Hypothalamus (tissue), 51 donors: ENCODE data around the gene MSRB3.
"Not testable (repeated sequence)": the region's sequence is repeated elsewhere in the genome, so short reads cannot be mapped to it uniquely, and the experiment has no call there.

Source experiments
- DNase-seq, 51 donors: peaks; one replicate each; lab custom pipeline; 2025; lab: John Stamatoyannopoulos, UW

MSRB3 gene

GRCh38 chr12:65449400-65449799 lies 170.9 kb downstream of the MSRB3 start:
- no peak for DNase-seq

- DNase-seq = no peak
Observed at GRCh38 chr12:65450625-65451024, 172.1 kb downstream of the MSRB3 start.

GRCh38 chr12:65454115-65454787 lies 175.8 kb downstream of the MSRB3 start:
- no peak for DNase-seq

- DNase-seq = not testable (repeated sequence)
Observed at GRCh38 chr12:65457341-65457740, 178.9 kb downstream of the MSRB3 start.

GRCh38 chr12:65458718-65459117 lies 180.2 kb downstream of the MSRB3 start:
- no peak for DNase-seq

GRCh38 chr12:65459545-65459944 lies 181.1 kb downstream of the MSRB3 start:
- DNase-seq = no peak

GRCh38 chr12:65460063-65460462 lies 181.6 kb downstream of the MSRB3 start:
- DNase-seq = no peak

GRCh38 chr12:65461017-65461416 lies 182.5 kb downstream of the MSRB3 start:
- no peak for DNase-seq

GRCh38 chr12:65462484-65462883 lies 184.0 kb downstream of the MSRB3 start:
- DNase-seq = no peak

- DNase-seq = no peak
Observed at GRCh38 chr12:65463082-65463481, 184.6 kb downstream of the MSRB3 start.

- DNase-seq = no peak
Observed at GRCh38 chr12:65463611-65464010, 185.1 kb downstream of the MSRB3 start.

GRCh38 chr12:65464930-65465329 lies 186.4 kb downstream of the MSRB3 start:
- DNase-seq = no peak

- no peak for DNase-seq
Observed at GRCh38 chr12:65465766-65466547, 187.5 kb downstream of the MSRB3 start.

- no peak for DNase-seq
Observed at GRCh38 chr12:65466911-65467310, 188.4 kb downstream of the MSRB3 start.

GRCh38 chr12:65470256-65470655 lies 191.8 kb downstream of the MSRB3 start:
- no peak for DNase-seq

- no peak for DNase-seq
Observed at GRCh38 chr12:65472079-65472478, 193.6 kb downstream of the MSRB3 start.

GRCh38 chr12:65474831-65475230 lies 196.3 kb downstream of the MSRB3 start:
- no peak for DNase-seq

GRCh38 chr12:65477721-65478120 lies 199.2 kb downstream of the MSRB3 start:
- DNase-seq = no peak

- not testable (repeated sequence) for DNase-seq
Observed at GRCh38 chr12:65483891-65484516, 205.5 kb downstream of the MSRB3 start.

- DNase-seq = no peak
Observed at GRCh38 chr12:65488197-65488596, 209.7 kb downstream of the MSRB3 start.

GRCh38 chr12:65490250-65490649 lies 211.8 kb downstream of the MSRB3 start:
- DNase-seq = no peak
